HUES48 (cell line): ENCODE measurements around the gene SLC9A1.
A peak's percentile ranks its signal among the peaks of the same experiment; 100 is the strongest.

Experiments used
- H3K27ac ChIP-seq: one replicate; pipeline ENCODE4 v1.7.0; 2013; ENCODE audit warnings: low read depth, low read length, inconsistent platforms
- H3K27me3 ChIP-seq: 2 replicates; pipeline ENCODE4 v1.6.1; 2013; ENCODE audit warnings: mild to moderate bottlenecking, low read length; ENCODE audit not compliant: control insufficient read depth, insufficient read depth
- H3K36me3 ChIP-seq: 2 replicates; pipeline ENCODE4 v1.6.1; 2013; ENCODE audit warnings: low read length; ENCODE audit not compliant: control insufficient read depth, insufficient read depth
- H3K4me1 ChIP-seq: 2 replicates; pipeline ENCODE4 v1.6.1; 2013; ENCODE audit warnings: mild to moderate bottlenecking, low read length; ENCODE audit not compliant: control insufficient read depth, insufficient read depth
- H3K4me3 ChIP-seq: 2 replicates; pipeline ENCODE4 v1.5.1; 2013; ENCODE audit warnings: mild to moderate bottlenecking, low read depth, low read length
- H3K9ac ChIP-seq: 2 replicates; pipeline ENCODE4 v1.6.1; 2013; ENCODE audit warnings: mild to moderate bottlenecking, low read depth, low read length, moderate library complexity
- H3K9me3 ChIP-seq: 2 replicates; pipeline ENCODE4 v1.6.1; 2013; ENCODE audit warnings: low read length; ENCODE audit not compliant: control insufficient read depth, insufficient read depth

SLC9A1 gene

DNA sequence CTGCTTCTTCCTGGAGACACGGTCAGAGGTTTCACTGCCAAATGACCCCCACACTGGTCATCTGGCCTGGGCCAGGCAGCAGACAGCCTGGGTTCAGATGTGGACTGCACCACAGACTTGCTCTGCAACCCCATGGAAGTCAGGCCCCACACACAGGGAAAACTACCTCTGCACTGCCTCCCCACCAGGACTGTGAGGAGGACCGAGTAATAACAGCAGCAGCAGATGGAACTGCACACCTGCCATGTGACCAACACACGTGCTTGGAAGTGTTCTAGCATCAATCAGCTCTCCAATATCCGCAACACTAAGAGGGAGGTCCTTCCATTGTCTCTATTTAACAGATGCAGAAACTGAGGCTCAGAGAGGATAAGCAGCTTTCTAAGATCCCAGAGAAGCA is 51.4 kb downstream of the SLC9A1 start:
- Histone ChIP-seq H3K27ac (no peak overlapping the region), H3K4me3 (no peak overlapping the region), H3K4me1 (peaks cover 12% of the 10 kb centered on the region), H3K36me3 (no peaks in the 10 kb centered on the region; the same call in 1 of the 2 replicates), H3K9me3 (no peaks in the 10 kb centered on the region), H3K27me3 (no peaks in the 10 kb centered on the region), H3K9ac (no peak overlapping the region)

DNA sequence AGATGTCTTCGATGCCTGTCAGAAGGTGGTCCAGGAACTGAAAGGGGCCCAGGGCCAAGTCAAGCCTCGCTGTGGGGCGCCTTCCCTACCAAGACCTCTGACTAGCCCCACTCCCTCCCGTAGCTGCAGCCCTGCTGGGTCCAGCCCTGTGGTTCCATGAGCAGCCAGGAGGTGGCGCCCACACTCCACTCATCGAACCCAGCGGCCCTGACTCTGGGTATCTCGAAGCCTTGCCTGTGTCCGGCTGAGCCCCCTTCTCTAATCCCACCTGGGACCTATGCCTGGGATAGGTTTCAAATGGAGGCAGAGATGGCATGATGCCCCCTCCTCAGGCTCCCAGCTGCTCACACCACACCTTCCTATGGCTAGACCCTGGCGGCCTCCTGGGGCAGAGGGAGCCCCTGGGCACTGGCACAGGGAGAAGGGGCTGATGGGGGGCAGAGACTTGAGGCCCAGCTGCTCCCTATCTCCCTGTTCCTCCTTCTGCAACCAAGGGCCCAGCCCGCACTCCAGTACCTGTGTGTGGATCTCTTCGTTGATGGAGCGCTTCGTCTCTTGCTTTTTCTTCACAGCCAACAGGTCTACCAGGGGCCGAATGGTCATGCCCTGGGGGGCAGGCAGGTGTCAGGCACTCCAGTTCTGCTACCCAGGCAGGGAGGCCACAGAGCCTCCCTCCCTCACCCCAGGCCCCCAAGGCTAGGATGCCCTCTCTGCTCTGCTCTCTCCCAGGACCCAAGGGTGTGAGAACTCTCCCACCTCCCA is 52.0 kb downstream of the SLC9A1 start:
- no peaks in the 10 kb centered on the region for H3K9me3 ChIP-seq
- H3K36me3 ChIP-seq = no peaks in the 10 kb centered on the region; the same call in 1 of the 2 replicates
- H3K4me1 ChIP-seq = peaks cover 12% of the 10 kb centered on the region
- no peak overlapping the region for H3K9ac ChIP-seq
- no peak overlapping the region for H3K27ac ChIP-seq
- H3K4me3 ChIP-seq = no peak overlapping the region
- no peaks in the 10 kb centered on the region for H3K27me3 ChIP-seq

DNA sequence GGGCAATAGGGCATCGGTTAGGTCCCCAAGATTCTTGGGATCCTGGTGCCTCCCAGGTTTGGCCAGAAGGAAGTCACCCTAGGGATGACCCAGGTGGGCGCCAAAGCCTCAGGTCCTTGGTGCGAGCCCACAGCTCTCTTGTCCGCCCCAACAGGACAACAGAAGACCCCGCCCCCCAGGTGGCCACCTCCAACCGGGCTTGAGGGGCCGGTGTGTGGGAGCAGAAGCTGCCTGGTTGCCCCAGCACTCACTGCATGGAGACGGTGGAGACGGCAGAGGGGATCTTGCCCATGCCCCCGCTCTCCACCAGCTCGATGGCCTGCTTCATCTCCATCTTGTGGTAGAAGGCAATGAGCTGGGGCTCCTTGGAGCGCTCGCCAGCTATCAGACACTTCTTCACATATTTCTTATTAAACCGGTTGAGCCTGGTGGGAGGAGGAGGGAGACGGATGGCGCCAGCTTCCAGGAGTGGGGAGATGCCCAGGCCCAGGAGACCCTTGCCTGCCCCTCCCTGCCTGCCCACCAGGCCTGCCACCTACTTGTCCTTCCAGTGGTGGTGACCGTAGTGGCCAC is 52.7 kb downstream of the SLC9A1 start:
- Histone ChIP-seq H3K27me3 (no peaks in the 10 kb centered on the region), H3K4me1 (peaks cover 12% of the 10 kb centered on the region), H3K36me3 (no peaks in the 10 kb centered on the region; the same call in 1 of the 2 replicates), H3K9me3 (no peaks in the 10 kb centered on the region), H3K9ac (no peak overlapping the region), H3K27ac (no peak overlapping the region), H3K4me3 (no peak overlapping the region)

DNA sequence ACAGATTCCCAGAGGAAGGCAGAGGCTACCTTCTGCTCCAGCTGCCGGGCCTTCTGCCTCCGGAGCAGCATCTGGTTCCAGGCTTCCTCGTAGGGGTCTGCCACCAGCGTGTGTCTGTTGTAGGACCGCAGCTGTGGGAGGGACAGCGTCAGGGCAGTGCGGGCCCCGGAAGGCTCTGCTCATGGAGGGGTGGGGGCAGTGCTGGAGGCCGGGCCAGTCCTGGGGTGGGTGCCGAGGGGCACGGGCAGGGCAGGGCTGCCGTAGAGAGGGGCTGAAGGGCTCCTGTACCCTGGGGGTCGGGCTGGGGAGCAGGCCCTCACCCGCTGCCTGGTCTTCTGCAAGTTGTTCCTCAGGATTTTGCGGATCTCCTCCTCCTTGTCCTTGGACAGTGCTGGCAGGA is 53.2 kb downstream of the SLC9A1 start:
- no peaks in the 10 kb centered on the region; the same call in 1 of the 2 replicates for H3K36me3 ChIP-seq
- H3K27ac ChIP-seq = no peak overlapping the region
- no peaks in the 10 kb centered on the region for H3K9me3 ChIP-seq
- peaks cover 12% of the 10 kb centered on the region for H3K4me1 ChIP-seq
- no peak overlapping the region for H3K9ac ChIP-seq
- no peaks in the 10 kb centered on the region for H3K27me3 ChIP-seq
- H3K4me3 ChIP-seq = no peak overlapping the region

DNA sequence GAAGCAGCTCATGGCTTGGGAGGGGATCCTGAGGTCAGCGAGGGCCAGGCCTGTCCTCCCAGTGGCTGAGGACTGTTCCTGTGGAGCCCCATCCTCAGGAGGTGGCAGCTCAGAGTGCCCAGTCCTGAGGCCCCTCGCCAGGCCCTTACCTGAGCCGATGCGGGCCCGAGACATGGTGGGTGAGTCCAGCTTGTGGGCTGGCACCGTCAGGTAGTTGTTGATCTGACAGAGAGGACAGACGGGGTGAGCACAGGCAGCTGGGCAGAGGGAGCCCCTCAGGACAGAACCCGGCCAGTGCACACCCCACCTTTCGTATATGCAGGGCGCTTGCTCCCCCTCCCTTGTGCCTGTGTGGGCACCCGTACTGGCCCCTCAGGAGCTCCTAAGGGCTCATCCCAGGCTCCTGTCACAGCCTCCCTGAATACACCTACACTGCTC is 53.9 kb downstream of the SLC9A1 start:
- Histone ChIP-seq H3K27ac (no peak overlapping the region), H3K4me3 (no peak overlapping the region), H3K27me3 (no peaks in the 10 kb centered on the region), H3K9ac (no peak overlapping the region), H3K4me1 (peaks cover 12% of the 10 kb centered on the region), H3K9me3 (no peaks in the 10 kb centered on the region), H3K36me3 (no peaks in the 10 kb centered on the region; the same call in 1 of the 2 replicates)

DNA sequence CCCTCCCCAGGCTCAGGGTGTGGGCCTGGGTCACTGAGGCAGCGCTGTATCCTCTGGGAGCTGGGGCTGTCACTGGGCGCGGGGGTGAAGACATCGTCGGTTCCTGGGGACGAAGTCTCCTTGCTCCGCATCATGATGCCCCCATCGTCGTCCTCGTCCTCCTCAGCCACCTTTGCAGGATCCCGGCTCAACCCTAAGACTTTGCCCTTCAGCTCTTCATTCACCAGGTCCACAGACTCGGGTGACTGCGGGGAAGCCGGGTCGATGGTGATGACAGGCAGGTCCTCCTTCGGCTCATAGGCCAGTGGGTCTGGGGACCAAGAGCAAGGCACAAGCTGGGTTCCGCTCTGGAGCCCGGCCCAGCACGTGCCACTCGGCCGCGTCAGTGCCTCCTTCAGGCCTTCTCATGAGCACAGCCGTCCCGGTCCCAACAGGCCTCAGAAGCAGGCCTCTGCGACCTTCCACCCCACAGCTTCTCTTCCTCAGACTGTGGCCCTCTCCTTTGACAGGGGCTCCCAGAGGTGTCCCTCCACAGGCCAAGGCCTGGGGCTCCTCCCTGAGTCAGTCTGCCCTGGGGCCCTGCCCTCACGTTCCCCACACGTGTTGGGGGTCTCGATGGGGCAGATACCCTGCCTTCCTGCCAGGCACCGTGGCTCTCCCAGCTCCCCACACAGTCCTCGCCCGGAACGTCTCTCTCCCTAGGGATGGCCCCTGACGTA is 54.4 kb downstream of the SLC9A1 start:
- Histone ChIP-seq H3K4me3 (no peak overlapping the region), H3K27ac (no peak overlapping the region), H3K4me1 (peaks cover 12% of the 10 kb centered on the region), H3K36me3 (no peaks in the 10 kb centered on the region), H3K9me3 (no peaks in the 10 kb centered on the region), H3K9ac (no peak overlapping the region), H3K27me3 (no peaks in the 10 kb centered on the region)

DNA sequence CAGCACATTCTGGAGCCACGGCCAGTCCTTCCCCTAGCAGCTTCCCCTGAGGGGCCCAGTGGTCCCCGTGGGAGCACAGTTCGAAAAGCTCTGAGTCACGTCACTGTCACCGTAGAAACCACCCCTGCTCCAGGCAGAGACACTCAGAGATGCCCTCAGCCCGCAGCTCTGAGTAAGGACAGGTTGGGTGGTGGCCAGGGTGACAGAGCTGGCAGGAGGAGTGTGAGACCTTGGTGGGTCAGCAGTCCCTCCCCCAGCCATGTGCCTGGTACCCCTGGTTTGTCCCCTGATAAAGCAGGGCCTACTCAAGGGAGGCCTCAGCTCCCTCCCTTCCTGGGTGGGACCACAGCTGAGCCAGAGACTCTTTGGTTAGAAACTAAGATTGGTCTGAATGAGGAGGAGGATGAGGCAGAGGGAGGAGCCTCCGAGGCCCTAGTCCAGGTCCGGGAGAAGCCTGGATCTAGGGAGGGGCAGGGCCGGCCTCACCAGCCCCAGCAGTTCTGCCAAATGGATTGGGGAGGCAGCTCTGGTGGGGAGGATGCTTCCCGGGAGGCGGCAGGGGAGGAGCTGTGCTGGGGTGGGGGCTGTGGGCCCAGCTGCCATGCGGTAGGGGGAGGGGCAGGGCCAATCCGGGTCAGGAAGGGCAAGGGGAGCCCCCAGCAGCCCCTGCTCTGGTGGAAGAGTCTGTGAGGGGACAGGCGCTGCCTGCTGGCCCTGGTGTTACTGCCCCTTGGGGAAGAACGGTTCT is 55.2 kb downstream of the SLC9A1 start:
- Histone ChIP-seq H3K4me1 (peaks cover 12% of the 10 kb centered on the region), H3K27ac (peak overlapping the region; percentile 17), H3K9ac (no peak overlapping the region), H3K36me3 (no peaks in the 10 kb centered on the region), H3K27me3 (no peaks in the 10 kb centered on the region), H3K4me3 (no peak overlapping the region), H3K9me3 (no peaks in the 10 kb centered on the region)

DNA sequence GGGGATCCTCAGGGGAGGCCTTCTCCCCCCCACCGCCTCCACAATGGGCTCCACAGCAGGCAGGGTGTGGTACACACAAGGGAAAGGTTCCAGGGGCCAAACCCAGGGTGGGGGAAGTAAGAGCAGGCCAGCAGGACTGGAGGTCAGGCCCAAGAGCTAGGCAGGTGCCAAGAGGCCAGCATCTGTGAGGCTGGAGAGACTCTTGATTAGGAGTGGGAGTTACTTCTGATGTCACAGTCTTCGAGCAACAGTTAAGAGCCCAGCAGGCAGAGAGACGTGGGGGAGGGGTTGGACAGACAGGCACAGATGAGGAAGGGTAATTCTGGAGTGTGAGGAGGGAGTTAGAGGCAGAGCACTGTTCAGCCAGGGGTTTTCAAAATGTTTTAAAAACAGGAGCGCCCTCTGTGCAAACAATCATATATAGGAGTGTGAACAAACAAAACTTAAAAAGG is 55.8 kb downstream of the SLC9A1 start:
- H3K27ac ChIP-seq = no peak overlapping the region

DNA sequence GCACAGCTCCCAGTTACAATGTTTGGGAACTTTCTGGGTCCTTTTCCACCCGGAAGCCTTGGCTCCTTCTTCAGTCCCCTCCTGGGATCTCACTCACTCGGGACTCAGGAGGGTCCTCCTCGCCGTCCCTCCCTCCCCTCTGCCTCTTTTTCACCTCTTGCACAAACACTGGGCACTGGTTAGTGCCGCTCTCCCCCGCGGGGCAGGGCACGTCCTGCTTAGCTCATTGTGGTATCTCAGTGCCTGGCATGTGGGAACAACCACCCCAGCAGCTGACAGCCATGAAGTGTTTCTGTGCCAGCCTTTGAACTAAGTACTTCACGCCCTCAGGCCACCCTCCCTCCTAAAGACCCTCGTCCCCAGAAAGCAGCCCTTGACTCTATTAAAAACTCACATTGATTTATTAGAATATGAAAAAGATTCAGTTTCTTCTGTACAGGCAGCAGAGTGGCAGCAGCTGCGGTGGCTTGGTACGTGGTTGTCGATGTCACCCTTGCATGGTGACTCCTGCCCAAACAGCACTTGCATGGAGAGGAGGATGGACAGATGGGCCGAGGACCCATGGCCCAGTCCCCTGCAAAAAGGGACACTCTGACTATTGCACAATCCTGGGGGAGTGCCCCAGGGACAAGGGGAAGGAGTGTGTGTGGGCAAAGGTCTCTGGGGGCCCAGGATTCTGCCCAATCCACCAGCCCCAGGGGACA is 56.3 kb downstream of the SLC9A1 start:
- Histone ChIP-seq H3K27me3 (no peaks in the 10 kb centered on the region), H3K4me1 (peaks cover 12% of the 10 kb centered on the region), H3K36me3 (no peaks in the 10 kb centered on the region), H3K9ac (no peak overlapping the region), H3K27ac (no peak overlapping the region), H3K4me3 (no peak overlapping the region), H3K9me3 (no peaks in the 10 kb centered on the region)

More for the DNA sequence above, 55.8 kb downstream of the SLC9A1 start:
- H3K9me3 ChIP-seq = no peaks in the 10 kb centered on the region
- H3K27me3 ChIP-seq = no peaks in the 10 kb centered on the region
- H3K4me3 ChIP-seq = no peak overlapping the region
- no peaks in the 10 kb centered on the region for H3K36me3 ChIP-seq
- H3K4me1 ChIP-seq = peaks cover 12% of the 10 kb centered on the region
- H3K9ac ChIP-seq = no peak overlapping the region

DNA sequence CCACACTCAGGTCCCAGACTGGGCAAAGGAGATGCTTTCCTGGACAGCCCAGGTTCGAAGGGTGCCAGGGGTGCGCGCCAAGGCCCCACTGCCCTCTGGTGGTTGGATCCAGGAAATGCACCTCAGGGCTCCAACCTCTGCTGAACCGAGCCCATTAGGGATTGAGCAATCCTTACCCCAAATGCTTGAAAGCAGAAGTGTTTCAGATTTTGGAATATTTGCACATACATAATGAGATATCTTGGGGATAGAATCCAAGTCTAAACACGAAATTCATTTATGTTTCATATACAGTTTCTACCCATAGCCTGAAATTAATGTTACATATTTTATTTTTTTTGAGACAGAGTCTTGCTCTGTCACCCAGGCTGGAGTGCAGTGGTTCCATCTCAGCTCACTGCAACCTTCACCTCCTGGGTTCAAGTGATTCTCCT is 57.4 kb downstream of the SLC9A1 start:
- Histone ChIP-seq H3K9ac (no peak overlapping the region), H3K27me3 (no peaks in the 10 kb centered on the region), H3K4me3 (no peak overlapping the region), H3K27ac (no peak overlapping the region), H3K9me3 (no peaks in the 10 kb centered on the region), H3K4me1 (peaks cover 12% of the 10 kb centered on the region), H3K36me3 (no peaks in the 10 kb centered on the region)
